HG03521 (cell line): Measurements from ENCODE around the gene PM20D2.

Experiments used
- ATAC-seq: cut with Tn5 transposase; IDR thresholded peaks from one replicate; pipeline ENCODE4 v1.9.1; 2021; ENCODE audit warnings: mild to moderate bottlenecking, moderate library complexity; ENCODE audit not compliant: unreplicated experiment

PM20D2 gene

DNA sequence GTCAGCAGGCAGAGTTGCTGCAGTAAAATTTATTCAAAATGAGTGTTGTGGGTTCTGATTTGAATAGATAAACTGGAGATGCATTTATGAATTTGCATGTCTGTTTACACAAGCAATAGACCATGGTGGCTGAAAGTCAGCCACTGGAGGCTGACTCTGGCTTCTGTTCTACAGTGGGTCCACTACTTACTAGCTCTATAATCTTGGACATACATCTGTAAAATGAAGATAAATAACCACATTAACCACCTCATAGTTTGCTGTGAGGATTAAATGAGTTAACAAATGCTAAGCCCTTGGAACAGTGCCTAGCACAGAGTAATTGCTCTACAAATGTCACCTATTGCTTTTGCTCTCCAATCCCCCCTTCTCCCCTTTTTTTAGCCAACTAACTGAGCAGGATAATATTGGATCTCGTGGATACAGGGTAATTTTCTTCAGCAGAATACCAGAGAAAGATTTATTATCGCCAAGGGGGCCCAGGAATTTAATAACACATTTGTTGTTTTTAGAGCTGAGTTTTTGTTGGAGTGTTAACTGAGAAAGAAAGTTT is 1.4 kb upstream of the PM20D2 start:
- no peak for ATAC-seq

DNA sequence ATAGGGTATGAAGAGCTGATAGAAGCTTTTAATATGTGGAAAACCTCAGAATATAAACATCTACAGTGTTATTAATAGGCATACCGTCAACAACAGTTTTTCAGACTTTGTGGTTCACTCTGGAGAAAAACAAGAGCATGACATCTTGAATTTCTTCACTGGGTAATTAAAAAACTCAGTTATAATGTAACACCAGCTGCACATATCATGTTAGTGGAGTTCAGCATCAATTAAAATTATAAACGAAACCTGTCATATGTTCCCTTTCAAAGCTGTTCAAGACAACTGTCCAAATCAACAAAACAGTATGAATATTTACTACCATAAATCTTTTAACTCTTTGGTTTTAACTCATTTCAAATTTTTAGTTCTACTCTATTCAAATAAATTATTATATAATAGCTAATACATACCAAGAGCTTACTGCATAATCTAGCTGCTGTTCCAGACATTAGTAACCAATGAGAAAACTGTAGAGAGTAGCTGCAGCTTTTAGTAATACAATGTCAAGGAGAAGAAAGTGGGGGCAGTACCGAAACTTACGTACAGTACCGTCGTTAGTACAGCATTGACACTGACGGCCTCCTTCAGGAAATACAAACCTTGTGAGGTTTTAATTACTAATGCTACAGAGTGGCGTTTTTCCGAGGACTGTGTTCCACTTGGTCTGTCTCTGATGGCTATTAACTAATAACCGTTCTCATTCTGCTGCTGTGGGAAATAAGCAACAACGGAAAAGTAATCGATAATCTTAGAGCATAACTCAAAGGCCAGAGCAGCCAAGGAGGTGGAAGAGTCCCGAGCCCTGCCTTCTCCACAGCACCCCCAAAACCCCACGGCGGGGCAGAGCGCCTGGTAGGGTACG is 532 bp upstream of the PM20D2 start:
- ATAC-seq = peak; percentile 42

DNA sequence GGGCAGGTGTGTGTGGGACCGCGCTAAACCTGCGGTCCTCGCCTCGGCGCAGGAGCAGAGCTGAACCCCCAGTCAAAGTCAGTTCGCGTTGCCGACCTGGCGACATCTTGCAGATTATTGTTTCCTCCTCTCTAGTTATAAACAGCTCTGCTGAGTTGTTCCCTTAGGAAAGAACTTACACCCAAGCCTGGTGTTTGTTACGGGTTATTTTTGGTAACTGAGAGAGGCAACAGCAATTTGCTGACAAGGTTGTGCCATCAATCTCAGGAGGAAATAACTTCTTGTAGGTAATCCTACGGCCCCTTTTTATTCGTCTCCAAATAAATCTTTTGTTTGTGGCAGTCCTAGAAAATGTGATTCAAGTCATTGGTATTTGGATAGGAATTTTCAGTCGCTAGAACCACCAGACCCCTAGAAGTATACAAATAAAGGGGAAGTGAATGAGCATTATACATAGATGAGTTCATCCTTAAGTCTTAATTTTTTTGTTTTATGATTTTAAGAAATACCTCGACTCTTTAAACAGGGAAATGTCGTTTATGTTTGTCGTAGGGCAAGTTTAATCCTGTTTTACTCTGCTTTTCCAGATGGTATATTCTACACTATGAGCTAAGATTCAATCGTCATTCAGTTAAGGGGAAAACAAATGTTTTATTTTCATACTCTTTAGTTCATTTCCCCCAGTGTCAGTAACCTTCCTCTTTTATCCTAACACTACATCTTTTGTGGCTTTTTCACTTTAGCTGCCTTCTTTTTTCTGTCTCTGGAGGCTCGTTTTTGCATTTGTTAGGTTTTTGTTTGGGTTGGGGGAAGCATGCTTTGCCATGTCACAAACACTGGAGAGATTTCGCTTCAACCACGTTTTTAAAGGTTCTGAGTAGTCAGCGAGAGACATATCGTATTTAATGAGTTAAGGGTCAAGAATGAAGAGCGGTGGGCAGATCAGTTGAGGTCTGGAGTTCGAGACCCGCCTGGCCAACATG is 1.2 kb downstream of the PM20D2 start:
- no peak for ATAC-seq

DNA sequence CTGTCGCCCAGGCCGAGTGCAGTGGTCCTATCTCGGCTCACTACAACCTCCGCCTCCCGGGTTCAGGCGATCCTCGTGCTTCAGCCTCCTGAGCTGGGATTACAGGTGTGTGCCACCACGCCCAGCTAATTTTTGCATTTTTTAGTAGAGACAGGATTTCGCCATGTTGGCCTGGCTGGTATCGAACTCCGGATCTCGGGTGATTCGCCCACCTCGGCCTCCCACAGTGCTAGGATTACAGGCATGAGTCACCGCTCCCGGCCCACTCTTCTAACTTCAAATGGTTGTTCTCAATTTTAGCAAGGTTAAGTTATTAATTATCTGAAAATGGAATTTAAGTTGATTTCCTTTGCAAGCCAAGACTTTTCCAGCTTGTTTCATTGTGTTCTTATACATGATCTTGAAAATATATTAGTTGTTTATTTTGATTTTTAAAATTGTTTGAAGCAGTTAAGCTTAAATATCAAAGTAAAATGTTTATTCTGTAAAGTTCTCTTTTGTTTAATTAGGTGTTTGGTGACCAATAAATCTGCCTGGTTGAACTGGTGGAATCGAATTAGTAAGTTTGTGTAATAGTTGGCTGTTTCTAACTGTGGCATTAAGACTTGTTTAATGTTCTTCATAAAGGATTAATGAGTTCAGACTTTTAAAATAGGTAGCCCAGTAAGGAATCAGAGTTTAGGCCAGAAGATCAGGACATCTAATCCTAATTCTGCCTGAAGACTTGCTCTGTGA is 2.3 kb downstream of the PM20D2 start:
- ATAC-seq = no peak

DNA sequence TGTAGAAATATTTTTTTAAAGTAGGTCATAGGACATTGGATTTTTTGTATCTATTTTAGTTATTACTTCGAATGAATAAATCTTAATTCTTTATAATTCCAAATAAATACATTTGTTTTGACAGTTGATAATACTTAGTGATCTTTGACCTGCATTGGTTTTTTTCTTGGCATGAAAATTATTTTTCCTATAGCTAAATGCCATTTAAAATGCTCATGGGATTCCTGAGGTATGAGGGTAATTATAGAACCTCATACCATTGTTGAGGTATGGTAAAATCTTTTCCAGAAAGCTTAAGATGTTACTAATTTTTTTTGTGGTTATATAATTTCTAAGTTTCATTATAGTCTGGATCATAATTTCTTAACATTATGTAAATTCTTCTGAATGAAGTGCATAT is 8.3 kb downstream of the PM20D2 start:
- no peak for ATAC-seq

DNA sequence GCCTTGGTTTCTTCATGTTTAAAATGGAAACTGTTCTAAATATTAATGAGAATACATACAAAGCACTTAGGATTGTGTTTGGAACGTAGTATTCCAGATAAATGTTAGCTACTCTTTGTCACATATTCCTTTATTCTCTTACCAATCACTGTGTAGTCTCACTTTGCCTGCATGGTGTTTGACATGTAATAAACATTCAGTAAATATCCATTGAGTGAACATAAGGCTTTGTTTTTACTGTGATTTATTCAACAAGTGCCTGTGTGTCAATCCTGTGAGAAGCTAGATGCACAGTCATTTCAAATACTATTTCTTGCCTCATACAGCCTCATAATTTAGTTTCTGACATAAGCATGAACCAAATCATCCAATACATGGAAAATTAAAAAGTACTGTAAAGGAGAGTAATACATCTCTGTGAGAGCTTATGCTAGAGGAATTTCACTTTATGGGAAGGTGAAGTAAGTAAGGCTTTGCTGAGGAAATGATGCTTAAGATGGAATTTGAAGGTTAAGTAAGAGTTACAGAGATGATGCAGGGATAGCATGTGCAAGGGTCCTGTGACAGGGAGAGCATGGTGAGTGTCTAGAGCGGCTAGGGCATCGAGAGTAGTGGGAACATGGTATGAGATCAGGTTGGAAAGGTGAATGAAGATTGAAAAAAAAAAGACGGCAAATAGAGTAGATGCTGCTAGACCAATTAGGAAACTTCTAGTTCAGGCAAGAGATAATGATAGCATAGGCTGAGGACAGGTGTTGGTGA is 14.7 kb downstream of the PM20D2 start:
- ATAC-seq = no peak

DNA sequence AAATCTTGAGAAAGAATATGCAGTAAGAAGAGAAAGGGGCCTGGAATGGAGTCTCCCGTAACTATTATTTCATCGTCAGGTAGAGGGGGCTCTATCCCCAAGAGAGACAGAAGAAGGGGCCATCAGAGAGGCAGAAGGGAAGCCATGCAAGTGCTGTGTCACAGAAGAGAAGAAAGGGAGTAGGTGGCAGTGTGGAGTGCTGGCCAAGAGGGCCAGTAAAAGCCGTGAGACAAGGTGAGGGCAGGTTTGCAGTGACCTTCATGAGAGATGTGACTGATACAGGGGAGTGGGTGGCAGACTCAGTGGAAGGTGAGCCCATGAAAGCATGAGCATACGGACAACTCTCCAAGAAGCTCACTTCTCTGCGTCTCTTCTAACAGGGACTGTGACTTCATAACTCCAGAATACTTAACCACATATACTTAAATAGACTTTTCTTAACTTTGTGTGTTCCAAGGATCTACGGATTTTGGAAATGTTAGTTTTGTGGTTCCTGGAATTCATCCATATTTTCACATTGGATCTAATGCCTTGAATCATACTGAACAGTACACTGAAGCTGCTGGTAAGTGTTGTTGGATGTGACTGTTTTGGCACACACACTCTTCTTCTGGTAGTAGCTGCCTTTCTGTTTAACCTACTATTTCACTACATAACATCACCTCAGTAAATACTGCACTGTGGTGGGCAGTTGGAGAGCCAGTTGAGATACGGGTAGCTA is 15.6 kb downstream of the PM20D2 start:
- ATAC-seq = no peak

DNA sequence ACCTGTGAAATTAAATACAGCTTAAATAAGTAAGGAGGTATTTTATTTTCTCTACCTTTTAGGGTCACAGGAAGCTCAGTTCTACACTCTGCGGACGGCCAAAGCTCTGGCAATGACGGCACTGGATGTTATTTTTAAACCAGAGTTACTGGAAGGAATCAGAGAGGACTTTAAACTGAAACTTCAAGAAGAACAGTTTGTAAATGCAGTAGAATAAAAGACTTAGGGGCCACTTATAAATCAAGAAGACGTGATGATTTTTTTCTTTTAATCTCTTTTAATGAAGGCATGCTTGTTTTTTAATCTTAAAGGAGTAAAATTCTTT is 16.2 kb downstream of the PM20D2 start:
- no peak for ATAC-seq

DNA sequence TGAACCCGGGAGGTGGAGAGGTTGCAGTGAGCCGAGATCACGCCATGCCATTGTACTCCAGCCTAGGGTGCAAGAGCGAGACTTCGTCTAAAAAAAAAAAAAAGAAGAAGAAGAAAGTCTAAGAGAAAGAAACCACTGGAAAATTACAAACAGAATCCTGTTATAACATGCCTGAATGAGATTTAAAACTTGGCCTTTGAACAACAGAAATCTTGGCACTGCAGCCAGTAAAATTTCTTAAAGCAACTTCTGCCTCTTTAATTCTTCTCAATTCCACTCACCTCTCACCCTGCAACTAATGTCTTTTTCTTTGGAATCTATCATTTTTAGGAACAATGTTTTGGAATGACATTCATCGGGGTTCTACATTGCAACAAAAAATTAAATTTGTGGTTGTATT is 26.3 kb downstream of the PM20D2 start:
- ATAC-seq = no peak

DNA sequence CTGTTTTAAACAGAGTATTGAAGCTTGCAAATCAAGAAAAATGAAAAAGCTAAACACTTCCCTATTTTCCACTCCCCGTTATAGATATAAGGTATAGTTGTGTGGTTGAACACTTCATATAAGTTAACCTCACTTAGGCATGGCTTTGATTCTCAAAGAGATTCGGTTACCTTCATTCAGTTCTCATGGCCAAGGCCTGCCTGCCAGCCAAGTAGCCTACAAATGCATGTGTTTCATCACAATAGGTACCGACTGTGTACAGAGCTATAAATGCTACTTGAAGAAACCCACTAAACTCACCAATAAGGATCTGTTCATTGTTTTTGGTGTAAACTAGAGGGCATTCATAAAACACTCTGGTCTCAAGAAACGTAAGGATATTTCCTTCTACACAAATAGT is 27.8 kb downstream of the PM20D2 start:
- no peak for ATAC-seq

DNA sequence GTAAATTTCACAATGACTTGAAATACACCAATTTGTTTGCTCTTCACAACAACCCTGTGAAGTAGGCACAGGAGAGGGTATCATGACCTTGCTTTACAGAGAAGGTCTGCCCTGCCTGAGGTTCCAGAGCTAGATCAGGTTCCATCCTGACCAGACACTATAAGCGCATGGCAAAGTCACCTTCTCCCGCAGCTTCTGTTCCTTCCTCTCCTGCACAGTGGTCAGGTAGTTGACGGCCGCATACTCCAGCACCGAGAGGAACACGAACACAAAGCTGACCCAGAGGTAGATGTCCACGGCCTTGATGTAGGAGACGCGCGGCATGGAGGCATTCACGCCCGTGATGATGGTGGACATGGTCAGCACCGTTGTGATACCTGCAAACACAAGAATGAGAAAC is 34.3 kb downstream of the PM20D2 start:
- no peak for ATAC-seq

DNA sequence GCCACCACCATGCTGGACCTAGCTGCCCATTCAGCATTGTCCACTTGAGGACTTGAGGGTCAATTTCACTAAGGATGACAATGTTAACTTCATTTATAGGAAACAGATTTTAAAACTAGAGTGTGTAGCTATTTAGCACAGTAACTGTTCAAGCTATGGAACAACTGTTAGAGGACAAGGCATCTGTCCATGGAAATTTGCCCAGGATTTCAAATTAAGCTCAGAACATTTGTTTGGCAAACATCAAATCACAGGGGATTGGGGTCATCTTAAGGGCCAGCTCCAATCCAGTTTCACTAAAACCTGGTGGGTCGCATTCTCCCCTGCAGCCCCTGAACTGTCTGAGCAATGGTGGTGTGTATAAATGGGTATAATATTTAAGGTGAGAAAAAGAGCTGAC is 35.1 kb downstream of the PM20D2 start:
- ATAC-seq = no peak

DNA sequence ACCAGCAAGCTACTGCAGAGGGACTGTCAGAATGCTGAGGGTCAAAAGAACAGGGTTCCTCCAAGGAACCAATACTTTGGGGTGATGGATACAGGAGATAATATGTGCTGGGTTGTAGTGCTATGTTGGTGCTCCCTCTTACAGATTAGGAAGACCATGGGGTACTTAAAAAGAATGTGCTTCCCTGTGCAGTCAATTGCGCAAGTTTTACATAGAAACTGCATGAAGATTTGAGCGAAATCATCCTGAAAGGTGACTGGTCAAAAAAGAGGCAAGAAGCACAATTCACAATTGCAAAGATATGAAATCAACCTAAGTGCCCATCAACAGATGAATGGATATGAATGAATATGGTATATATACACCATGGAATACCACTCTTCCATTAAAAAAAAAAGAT is 37.4 kb downstream of the PM20D2 start:
- no peak for ATAC-seq

DNA sequence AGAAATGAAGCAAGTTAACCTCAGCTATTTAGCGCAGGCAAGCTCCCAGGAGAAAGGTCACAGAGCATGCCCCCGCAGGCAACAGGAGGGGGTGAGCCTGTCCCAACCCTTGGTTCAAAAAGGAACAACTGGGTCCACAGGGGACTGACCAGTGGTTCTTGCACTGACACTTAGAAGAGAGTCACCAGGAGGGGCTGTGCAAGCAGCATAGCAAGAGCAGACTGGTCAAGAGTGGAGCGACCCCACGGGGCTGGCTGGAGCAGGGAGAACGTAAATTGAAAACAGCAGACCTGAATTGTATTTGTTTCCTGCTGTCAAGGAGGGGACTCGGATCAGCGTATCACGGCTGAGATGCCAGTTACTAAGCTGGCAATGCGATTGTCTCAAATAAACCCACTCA is 38.5 kb downstream of the PM20D2 start:
- ATAC-seq = no peak

DNA sequence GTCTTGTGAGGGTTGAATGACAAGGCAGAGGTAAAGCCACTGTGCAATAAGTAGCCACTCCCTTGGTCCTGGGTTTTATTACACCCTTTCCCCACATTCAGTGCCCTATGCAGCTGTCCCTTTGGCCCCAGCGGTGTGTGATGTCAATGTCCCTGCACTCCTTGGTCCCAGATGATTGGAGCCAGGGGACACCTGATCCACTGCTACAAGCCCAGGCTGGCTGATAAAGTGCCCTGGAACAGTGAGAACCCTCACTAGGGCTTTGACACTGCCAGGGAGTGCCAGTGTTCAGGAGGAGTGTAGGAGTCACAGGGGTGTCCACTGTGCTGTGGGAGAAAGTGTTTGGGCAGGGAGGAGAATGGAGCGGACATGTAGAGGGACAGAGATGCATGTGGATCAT is 40.9 kb downstream of the PM20D2 start:
- no peak for ATAC-seq

DNA sequence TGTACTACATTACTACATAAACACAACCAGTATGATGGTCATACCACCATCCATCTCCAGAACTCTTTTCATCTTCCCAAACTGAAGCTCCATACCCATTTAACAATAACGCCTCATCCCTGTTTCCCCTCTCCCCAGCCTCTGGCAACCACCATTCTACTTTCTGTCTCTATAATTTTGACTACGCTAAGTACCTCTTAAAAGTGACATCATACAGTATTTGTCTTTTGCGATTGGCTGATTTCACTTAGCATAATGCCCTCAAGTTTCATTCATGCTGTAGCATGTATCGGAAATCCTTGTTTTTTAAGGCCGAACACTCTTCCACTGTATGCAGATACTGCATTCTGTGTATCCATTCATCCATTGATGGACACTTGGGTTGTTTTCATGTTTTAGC is 41.6 kb downstream of the PM20D2 start:
- ATAC-seq = no peak

DNA sequence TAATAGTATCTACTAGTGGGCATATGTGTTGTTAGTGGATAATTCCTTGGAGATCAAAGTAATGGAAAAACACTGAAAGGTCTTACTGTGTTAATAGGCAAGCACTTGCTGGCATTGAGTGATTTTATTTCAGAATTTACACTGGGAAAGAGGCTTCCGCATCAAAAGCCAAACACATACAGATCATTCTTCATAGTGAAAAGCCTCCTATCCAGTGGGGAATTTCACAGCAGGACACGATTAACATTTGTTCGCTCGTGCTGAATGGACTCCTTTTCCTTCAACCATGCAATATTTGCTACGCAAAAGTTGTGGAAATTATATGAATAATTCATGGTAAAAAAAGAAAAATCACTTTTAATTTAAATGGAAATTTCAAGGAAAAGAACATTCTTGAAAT is 44.9 kb downstream of the PM20D2 start:
- no peak for ATAC-seq

DNA sequence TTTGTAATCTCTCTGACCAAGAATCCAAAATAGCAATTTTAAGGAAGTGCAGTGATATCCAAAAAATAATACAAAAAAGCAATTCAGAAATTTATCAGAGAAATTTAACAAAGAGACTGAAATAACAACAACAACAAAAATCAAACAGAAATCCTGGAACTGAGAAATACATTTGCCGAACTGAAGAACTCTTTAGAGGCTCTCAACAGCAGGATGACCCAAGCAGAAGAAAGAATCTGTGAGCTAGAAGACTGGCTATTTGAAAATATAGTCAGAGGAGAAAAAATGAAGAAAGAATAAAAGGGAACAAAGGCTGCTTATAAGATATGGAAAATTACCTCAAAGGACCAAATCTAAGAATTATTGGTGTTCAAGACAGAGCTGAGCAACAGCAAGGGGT is 48.7 kb downstream of the PM20D2 start:
- no peak for ATAC-seq

DNA sequence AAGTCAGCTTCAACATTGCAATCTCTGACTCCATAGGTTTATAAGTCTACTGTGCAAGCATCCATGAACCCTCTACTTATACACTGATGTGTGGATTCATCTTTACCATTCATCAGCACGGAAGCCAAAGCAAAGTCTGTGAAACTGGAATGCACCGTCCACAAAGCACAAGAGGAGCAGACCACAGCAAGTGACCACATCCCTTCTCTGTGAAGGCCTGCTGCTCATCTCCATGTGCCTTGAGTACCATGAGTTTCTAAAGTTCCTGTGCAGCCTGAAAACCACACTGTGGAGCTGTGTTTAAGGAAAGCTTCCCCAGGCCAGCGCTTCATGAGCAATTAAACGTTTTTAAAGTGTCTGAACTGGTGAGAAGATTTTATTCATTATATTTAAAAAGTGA is 51.3 kb downstream of the PM20D2 start:
- ATAC-seq = no peak

DNA sequence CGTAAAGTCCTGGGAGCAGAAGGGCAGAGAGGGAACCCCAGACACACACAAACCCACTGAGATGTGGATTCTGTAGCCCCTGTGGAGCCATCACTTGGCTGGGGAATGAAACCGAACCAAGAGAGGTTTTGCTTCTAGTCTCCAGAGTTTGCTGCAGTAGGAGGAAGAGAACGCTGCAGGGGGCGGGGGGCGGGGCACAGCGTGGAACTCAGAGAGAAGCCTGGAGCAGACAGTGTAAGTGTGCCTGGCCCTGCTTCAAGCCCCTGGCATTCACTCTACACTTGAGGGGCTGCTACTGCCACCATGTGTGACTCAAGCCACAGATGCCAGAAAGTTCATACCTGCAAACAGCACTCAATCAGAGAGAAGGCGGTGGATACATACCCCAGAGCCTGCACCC is 52.4 kb downstream of the PM20D2 start:
- ATAC-seq = no peak
